Measurements from ENCODE around the gene FGD4. TPM values are rescaled to one million over a fixed set of nuclear protein-coding genes. Genes with fewer than 3 reads are reported as not detected.

Gene FGD4
- total and polyA plus RNA-seq, 2 donors (not counting 3 experiments of a cell fraction or from before 2014, with no cell fraction given): 6.6 to 44.7 TPM

- no TSS peak for BruUV-seq (replicated peaks)
- Histone ChIP-seq H2AFZ (ENCODE audit: low read depth, low read length) (no peak overlapping the region), H3K4me3 (replicated peaks in 1 of 3; ENCODE audit: insufficient read depth in 1 of 3, low read depth in 1 of 3, low read length in 3 of 3) (no peak overlapping the region), H3K27ac (ENCODE audit: insufficient read depth, low read depth, low read length) (no peak overlapping the region), H3K36me3 (ENCODE audit: control insufficient read depth in 2 of 2, extremely low read depth in 1 of 2, insufficient read depth in 2 of 2, low read length in 2 of 2) (peaks cover 3 to 5% of the 10 kb centered on the region in 2 experiments), H3K27me3 (ENCODE audit: control insufficient read depth in 2 of 2, insufficient read depth in 2 of 2, low read length in 2 of 2) (no peaks in the 10 kb centered on the region), H3K4me1 (ENCODE audit: control insufficient read depth, extremely low read depth, insufficient read depth, low read length) (peaks cover 35% of the 10 kb centered on the region), H3K9me3 (replicated peaks; ENCODE audit: control insufficient read depth, insufficient read depth, low read length) (no peaks in the 10 kb centered on the region), H3K9ac (replicated peaks; ENCODE audit: extremely low read depth, insufficient read depth, low read length) (no peak overlapping the region), H4K20me1 (replicated peaks; ENCODE audit: control insufficient read depth, extremely low read depth, insufficient read depth, low read length) (no peaks in the 10 kb centered on the region), H3K79me2 (ENCODE audit: control insufficient read depth, insufficient read depth, low read length) (no peaks in the 10 kb centered on the region), H3K4me2 (ENCODE audit: insufficient read depth, low read length) (no peak overlapping the region), H3K9me1 (replicated peaks; ENCODE audit: control insufficient read depth, extremely low read depth, insufficient read depth, low read length) (no peaks in the 10 kb centered on the region)
- FAIRE-seq (no peak), DNase-seq (ENCODE audit: low read depth, low spot score) (no peak)
- TF ChIP-seq GATA2 (IDR thresholded peaks at IDR 0.05; ENCODE audit: insufficient read depth, insufficient read length, low read depth, low read length): no peak
- TF ChIP-seq POLR2A (IDR thresholded peaks at IDR 0.05; ENCODE audit: low read depth, low read length): no peak
- TF ChIP-seq EZH2 (IDR thresholded peaks at IDR 0.05; ENCODE audit: borderline replicate concordance, low read depth, low read length, severe bottlenecking): no peak
- no peak for TF ChIP-seq FOS (IDR thresholded peaks at IDR 0.05; ENCODE audit: borderline replicate concordance, insufficient read depth, low read length)
- no peak for TF ChIP-seq JUN (IDR thresholded peaks at IDR 0.05; ENCODE audit: borderline replicate concordance, insufficient read depth, insufficient read length, low read depth)
- TF ChIP-seq MYC (IDR thresholded peaks at IDR 0.05; ENCODE audit: low read depth, low read length): no peak
- TF ChIP-seq, protein P1, sequence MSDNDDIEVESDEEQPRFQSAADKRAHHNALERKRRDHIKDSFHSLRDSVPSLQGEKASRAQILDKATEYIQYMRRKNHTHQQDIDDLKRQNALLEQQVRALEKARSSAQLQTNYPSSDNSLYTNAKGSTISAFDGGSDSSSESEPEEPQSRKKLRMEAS (IDR thresholded peaks at IDR 0.05; ENCODE audit: insufficient read depth, insufficient read length): no peak
- no peak for TF ChIP-seq POLR2AphosphoS5 (IDR thresholded peaks at IDR 0.05; ENCODE audit: insufficient read depth, low read depth, low read length)
- TF ChIP-seq CTCF (IDR thresholded peaks at IDR 0.05; ENCODE audit: extremely low read depth in 1 of 2, insufficient read depth in 1 of 2, low read depth in 1 of 2, low read length in 2 of 2): no peak
- POLR2A ChIA-PET: no interaction called here
- dilution Hi-C loops (cut with MboI; ENCODE audit: extremely low pct_ligation_motif_present, low sequenced_read_pairs): no loop called here
- intact Hi-C loops (cut with micrococcal nuclease): no loop called here
- CTCF ChIA-PET: interaction anchor here (1.1 to 1.4 kb wide), 3 partner anchors 9 to 14 kb away, joined by 3 to 5 read pairs (median 4); no protein-coding TSS in a partner anchor
Measured at GRCh38 chr12:32589165-32589865, 190.0 kb downstream of the FGD4 start.

Measured in endothelial cell of umbilical vein (primary cell).